Mammary epithelial cell (primary cell): Measurements from ENCODE around the gene ANKRD29.

ENCODE experiments used
- EZH2 ChIP-seq: IDR thresholded peaks from 2 replicates; pipeline ENCODE4 v1.6.1; 2012; ENCODE audit warnings: low read length, inconsistent platforms, borderline replicate concordance
- TF ChIP-seq, protein P1 (sequence below), 2 donors: IDR thresholded peaks in 1 of 2; conservative IDR thresholded peaks in 1 of 2; 2 replicates each; pipeline ENCODE4 v1.5.1; 2011 to 2012; ENCODE audit warnings: inconsistent platforms in 2 of 2, low read length in 2 of 2, mild to moderate bottlenecking in 2 of 2, control low read depth in 1 of 2, low read depth in 1 of 2; ENCODE audit not compliant: insufficient read depth in 1 of 2; ENCODE audit errors: extremely low read depth in 1 of 2

DNA sequence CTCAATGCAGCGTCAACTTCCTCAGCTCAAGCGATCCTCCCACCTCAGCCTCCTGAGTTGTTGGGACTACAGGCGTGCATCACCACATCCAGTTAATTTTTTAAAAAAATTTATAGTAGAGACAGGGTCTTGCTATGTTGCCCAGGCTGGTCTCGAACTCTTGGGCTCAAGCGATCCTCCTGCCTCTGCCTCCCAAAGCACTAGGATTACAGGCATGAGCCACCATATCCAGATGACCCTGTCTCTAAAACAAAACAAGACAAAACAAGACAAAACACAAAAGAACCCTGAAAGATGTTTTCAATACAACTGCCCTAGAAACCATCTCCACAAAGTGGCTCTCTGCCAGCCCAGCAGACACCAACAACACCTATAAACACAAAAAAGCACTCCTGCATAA, 31.4 kb downstream of the ANKRD29 start:
- no peak for TF ChIP-seq EZH2
- TF ChIP-seq, protein P1, sequence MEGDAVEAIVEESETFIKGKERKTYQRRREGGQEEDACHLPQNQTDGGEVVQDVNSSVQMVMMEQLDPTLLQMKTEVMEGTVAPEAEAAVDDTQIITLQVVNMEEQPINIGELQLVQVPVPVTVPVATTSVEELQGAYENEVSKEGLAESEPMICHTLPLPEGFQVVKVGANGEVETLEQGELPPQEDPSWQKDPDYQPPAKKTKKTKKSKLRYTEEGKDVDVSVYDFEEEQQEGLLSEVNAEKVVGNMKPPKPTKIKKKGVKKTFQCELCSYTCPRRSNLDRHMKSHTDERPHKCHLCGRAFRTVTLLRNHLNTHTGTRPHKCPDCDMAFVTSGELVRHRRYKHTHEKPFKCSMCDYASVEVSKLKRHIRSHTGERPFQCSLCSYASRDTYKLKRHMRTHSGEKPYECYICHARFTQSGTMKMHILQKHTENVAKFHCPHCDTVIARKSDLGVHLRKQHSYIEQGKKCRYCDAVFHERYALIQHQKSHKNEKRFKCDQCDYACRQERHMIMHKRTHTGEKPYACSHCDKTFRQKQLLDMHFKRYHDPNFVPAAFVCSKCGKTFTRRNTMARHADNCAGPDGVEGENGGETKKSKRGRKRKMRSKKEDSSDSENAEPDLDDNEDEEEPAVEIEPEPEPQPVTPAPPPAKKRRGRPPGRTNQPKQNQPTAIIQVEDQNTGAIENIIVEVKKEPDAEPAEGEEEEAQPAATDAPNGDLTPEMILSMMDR (conservative IDR thresholded peaks at IDR 0.05 in 1 of 2, IDR thresholded peaks at IDR 0.05 in 1 of 2; ENCODE audit: extremely low read depth in 1 of 2, insufficient read depth in 1 of 2, low read depth in 1 of 2, low read length in 2 of 2): no peak
